Endometrial microvascular endothelial cells (primary cell): ENCODE results near the gene SRD5A1. TPM values are rescaled to one million over a fixed set of nuclear protein-coding genes. Genes with fewer than 3 reads are reported as not detected.

Source experiments
- in situ Hi-C: cut with HindIII; loops from 2 replicates; pipeline ENCODE4 v1.10.0; 2017; ENCODE audit warnings: low sequenced_read_pairs, low pct_unique_long_range_greater_than_20kb; ENCODE audit errors: inconsistent ontology term
- total RNA-seq: library from RNA; depleted of rRNA; stranded (reverse); fragments of >200 nt; gene quantifications from one replicate; pipeline ENCODE4 v1.2.3, GENCODE V29; 2015; ENCODE audit errors: inconsistent ontology term

Gene SRD5A1, protein sequence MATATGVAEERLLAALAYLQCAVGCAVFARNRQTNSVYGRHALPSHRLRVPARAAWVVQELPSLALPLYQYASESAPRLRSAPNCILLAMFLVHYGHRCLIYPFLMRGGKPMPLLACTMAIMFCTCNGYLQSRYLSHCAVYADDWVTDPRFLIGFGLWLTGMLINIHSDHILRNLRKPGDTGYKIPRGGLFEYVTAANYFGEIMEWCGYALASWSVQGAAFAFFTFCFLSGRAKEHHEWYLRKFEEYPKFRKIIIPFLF
- total RNA-seq: 3.8 TPM

GRCh38 chr5:6632888-6633468 is at the start of gene SRD5A1, which contains the start of gene NSUN2:
Gene SRD5A1 (plus strand): TSS chr5:6633440. CDS start chr5:6633577, 137 bp downstream.
Gene NSUN2 (minus strand): TSS chr5:6633044. CDS start chr5:6632979, 65 bp downstream.
- in situ Hi-C loops: loop anchor here (25.0 kb wide), 1 partner anchor 104 kb away; no protein-coding TSS in a partner anchor

- in situ Hi-C loops: no loop called here
These were observed 49.1 kb upstream of the SRD5A1 start for GRCh38 chr5:6584101-6584645.

DNA sequence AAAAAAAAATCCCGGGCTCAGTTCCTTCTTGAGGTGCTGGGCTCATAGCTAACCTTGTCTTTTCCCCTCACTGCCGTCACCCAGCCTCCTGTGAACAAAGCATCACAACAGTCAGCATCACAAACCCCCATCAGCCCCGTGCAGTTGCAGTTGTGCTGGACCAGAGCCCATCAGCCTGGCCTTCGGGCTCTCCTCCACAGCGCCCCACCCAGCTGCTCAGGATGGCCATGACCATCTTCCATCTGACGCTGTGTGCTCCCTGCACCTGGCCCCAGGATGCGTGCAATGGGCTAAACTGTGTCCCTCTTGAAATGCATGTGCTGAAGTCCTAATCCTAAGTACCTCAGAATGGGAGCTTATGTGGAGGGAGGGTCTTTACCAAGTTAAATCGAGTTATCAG is 48.5 kb upstream of the SRD5A1 start:
- in situ Hi-C loops: no loop called here

DNA sequence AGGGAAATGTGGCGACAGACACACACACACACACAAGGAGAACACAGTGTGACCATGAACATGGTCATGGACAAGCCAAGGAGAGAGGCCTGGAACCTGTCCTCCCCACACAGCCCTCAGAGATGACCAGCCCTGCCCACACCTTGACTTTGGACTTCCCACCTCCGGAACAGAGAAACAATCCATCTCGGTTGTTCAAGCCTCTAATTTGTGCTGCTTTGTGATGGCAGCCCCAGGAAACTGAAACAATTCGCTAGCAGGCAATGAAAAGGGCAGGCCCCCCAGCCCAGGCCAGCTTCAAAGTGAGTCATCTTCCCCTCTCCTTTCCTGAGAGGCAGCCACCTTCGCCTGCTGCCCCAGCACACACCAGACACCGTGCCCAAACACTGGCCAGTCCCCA is 48.1 kb upstream of the SRD5A1 start:
- in situ Hi-C loops: no loop called here

GRCh38 chr5:6585939-6586646 is 47.1 kb upstream of the SRD5A1 start:
- in situ Hi-C loops: no loop called here

DNA sequence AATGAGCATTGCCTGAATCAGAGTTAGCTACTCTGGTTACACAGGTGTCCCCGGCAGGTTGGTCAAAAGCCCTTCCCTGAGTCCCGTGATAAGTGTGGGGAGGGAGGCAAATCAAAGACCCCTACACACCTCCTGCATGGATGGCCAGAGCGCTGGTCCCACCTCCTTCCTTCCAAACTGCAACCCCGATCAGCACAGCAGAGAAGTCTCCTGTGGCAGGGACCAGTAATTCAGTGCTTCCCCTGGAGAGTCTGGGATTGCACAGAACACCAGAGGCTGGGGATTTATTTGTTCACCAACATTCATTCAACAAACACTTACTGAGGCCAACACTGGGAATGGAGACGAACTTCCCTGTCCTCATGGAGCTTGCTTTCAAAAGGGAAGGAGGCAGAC is 46.6 kb upstream of the SRD5A1 start:
- in situ Hi-C loops: no loop called here

DNA sequence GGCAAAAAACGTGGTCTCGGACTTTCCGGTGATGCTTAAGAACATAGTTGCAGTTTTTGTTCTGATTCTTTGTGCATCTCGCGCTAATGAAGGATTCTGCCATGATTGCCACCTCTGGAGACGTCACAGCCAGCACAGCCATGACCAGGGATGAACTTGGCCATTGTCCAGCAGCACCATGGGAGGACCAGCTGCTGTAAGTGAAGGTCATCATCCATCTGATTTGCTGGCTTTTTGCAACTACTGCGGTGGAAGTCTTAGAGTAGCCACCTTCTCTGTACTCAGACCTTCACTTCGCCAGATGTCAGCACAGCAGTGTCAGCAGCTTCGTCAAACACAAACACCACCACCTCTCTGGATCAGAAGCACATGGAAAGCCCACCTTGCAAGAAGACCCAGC is 46.1 kb upstream of the SRD5A1 start:
- in situ Hi-C loops: no loop called here

- in situ Hi-C loops: no loop called here
These were observed 42.7 kb upstream of the SRD5A1 start for GRCh38 chr5:6590581-6590980.

DNA sequence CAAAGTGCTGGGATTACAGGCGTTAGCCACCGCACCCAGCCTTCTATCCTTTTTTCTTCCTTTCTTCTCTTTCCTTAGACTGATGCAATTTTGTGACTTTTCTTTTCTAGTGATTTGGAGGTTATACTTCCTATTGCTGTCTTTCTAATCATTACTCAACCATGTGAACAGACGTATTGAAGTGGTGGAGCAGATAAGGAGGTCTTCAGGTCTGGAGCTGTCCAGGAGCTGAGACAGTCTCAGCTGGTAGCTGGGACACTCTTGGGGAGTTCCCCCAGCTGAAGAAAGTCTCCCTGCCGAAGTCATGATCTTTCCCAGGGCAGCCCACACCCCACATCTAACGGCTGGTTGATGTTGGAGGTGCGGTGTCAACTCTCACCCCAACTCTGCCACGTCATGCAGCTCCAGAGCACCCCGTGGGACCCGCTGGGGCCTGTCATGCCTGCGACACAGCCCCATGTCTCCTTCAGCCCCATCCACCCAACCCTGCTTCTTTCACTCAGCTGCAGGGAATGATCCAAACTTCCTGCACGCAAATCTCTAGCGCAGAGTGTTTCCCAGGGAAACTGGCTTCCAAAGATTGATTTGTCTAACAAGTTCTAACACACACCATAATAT is 41.5 kb upstream of the SRD5A1 start:
- in situ Hi-C loops: no loop called here

DNA sequence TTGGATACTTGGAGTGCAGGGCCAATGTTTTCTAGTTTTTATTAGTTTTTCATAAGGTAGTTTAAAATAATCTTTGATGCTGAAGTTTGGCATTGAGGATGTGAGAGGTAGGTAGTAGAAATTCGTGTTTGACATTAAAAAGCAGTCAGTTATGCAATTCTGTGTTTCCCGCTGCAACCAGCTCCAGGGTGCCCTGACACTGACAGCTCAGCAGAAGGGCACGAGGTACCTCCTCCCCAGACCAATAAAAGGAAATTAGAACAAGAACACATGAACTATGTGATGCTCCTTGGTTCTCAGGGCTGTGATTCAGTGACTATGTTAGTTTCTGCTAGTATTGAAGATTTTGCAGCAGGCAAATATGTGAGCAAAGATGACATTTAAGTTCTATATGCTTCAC is 40.6 kb upstream of the SRD5A1 start:
- in situ Hi-C loops: no loop called here

DNA sequence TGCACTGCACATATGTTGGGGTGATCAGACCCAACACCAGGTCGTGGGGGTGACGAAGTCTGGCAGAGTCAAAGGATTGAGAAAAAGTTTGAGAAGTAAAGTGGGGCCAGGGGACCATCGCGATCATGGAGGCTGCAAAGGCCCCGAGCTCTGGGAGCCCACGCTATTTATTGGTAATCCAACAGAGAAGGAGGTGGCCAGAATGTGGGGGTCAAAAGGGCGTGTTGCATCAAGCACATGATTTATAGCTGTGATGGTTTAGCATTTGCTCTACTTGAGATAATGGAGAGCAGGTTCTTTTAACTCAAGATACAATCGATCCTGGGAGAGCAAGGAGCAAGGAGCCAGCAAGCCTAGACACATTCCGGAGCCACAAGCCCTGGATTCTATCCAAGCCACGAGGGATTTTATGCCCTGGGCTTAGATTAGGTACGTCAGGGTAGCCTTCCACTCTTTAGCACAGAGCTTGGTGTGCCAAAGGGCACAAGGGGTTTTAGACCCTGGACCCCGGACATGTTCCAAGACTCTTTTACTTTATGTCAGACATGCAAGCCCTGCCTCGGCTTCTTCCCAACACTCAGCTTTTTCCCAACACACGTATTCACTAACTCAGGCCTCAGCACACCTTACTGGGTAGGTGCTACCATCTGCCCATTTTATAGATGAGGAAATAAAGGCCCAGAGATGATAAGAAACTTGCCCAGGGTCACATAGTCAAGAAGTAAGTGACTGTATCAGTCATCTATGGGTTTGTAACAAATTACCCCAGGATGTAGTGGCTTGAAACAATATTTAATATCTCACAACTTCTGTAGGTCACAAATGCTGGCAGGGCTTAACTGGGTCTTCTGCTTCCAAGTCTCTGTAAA is 39.9 kb upstream of the SRD5A1 start:
- in situ Hi-C loops: no loop called here

GRCh38 chr5:6594066-6594465 is 39.2 kb upstream of the SRD5A1 start:
- in situ Hi-C loops: no loop called here

DNA sequence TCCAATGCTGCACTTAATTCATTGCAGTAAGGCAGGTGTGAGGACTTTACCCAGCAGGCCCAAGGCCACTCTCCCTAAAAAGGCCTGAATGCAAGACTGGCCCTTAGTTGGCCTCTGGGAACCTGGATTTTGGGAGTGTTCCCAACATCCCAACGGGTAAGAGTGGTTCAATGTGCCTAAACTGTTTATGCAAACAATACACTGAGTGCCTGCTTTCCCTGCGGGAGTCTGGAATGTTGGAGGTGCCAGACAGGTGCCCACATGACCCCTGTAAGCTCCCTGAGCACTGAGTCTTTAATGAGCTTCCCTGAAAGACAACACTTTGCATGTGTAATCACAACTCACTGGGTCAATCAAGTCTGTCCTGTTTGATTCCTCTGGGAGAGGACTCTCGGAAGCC is 37.8 kb upstream of the SRD5A1 start:
- in situ Hi-C loops: no loop called here

GRCh38 chr5:6596388-6596787 is 36.9 kb upstream of the SRD5A1 start:
- in situ Hi-C loops: no loop called here

GRCh38 chr5:6597557-6597956 is 35.7 kb upstream of the SRD5A1 start:
- in situ Hi-C loops: no loop called here

DNA sequence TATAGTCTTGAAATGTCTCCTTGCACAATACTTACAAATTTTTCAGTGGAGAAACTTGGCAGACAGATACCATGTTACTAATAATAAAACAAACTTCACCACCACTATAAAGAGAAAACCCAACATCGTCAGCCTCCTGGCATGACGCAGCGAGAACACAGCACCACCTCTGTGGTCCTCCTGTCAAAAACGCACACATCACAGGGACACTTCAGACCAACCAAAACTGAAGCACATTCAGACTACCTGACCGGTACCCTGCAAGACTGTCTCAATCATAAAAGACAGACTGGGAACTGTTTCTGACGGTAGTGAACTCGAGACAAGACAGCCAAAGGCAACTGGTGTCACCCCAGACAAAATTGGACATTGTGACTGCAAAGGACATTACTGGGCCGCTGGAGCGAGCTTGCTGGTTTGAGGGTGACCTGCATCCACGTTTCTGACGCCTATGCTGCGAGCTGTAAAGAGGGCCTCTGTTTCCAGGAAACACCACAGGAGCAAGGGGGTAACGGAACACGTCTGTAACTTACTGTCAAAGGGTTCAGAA is 34.8 kb upstream of the SRD5A1 start:
- in situ Hi-C loops: no loop called here

DNA sequence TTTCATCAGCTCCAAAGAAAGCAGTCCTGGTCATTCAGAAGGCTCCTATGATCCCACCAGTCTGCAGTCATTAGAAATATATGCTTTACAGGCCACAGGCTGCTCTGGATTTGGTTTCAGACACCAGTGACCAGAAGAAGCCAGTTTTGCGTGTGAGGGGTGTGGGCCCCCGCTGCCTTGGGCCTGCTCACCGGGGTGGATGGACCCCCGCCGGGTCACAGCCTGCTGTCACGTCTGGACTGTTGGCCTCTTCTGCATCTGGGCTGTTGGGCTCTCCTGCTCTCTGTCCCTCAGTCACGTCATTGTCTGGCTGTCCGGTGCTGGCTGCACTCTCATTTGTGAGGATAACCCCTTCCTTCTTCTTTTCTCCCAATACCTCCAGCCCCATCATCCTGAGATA is 33.5 kb upstream of the SRD5A1 start:
- in situ Hi-C loops: no loop called here

GRCh38 chr5:6601271-6601670 is 32.0 kb upstream of the SRD5A1 start:
- in situ Hi-C loops: no loop called here
